GM21576 (cell line): ENCODE measurements around the gene SLC26A11.
"Not testable (repeated sequence)": the region's sequence is repeated elsewhere in the genome, so short reads cannot be mapped to it uniquely, and the experiment has no call there.

ENCODE experiments used
- ATAC-seq: cut with Tn5 transposase; IDR thresholded peaks from one replicate; pipeline ENCODE4 v1.9.1; 2021; ENCODE audit warnings: mild to moderate bottlenecking, moderate library complexity; ENCODE audit not compliant: unreplicated experiment

Gene SLC26A11

DNA sequence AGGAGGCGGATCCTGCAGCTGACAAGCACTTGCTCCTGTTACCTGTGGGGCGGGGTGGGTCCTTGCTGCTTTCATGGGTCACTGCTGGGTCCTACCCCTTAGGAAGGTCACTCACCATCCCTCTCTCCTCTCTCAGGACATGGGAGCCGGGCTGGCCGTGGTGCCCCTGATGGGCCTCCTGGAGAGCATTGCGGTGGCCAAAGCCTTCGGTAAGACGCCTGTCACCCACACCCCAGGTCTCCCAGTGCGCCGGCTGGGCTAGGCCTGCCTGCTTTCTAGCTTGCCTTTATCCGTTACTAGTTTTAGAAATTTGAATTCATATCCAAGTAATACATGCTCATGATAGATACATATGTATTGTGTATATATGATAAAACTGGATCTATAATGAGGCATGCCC is 17.2 kb downstream of the SLC26A11 start:
- no peak for ATAC-seq

DNA sequence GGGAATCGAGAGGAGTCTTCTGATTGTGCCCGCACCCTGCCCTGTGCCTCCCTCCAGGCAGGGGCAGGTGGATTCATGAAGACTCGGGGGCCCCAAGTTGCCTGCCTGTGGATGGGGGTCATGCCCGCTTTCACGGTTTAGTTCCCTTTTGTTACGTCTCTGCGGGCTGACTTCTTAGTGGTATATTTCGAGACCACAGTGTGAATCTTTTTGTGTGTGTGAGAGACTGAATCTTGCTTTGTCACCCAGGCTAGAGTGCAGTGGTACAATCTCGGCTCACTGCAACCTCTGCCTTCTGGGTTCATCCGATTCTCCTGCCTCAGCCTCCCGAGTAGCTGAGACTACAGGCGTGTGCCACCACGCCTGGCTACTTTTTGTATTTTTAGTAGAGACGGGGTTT is 22.3 kb downstream of the SLC26A11 start:
- ATAC-seq, result no peak

DNA sequence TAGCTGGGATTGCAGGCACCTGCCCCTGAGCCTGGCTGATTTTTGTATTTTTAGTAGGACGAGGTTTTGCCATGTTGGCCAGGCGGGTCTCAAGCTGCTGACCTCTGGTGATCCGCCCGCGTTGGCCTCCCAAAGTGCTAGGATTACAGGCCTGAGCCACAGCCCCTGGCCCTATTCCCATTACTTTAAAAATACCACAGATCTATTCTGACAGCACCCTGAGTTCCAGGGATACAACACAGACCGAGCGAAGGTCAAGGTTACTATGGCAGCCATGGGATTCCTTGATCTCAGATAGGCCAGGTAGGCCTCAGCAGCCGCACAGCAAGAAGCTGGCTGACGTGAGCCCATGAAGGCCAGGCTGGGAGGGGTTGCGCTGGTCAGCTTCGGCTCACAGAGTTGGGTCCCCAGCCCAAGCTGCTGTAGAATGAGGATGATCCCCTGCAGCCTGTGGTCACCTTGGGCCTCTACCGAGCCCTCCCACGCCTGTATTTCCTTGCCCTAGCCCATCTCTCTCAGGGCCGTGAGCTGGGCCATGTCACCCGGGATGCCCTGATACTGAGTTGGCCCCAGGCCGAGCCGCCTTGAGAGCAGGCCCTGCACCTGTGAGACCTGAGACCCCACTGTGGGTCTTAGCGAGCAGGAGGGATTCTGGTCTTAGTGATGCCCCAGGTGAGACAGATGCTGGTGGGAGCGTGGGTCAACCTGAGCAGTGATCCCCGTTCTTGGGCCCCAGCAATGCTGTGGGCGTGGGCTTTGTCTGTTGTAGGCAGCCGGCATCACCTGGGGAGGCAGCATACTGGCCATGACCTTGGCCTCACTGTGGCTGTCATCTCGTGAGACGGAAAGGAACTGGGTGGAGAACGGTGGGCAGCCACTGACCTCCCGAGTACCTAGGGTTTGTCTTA is 23.6 kb downstream of the SLC26A11 start:
- ATAC-seq, result no peak

DNA sequence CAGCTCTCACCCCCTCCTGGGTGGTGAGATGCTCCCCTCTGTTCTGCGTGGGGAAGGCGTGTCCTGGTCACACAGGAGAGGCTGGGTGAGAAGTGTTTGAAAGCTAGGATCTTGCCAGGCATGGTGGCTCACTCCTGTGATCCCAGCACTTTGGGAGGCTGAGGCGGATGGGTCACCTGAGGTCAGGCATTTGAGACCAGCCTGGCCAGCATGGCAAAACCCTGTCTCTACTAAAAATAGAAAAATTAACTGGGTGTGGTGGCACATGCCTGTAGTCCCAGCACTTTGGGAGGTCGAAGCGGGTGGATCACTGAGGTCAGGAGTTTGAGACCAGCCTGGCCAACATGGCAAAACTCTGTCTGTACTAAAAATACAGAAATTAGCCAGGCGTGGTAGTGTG is 24.2 kb downstream of the SLC26A11 start:
- ATAC-seq, result not testable (repeated sequence)

DNA sequence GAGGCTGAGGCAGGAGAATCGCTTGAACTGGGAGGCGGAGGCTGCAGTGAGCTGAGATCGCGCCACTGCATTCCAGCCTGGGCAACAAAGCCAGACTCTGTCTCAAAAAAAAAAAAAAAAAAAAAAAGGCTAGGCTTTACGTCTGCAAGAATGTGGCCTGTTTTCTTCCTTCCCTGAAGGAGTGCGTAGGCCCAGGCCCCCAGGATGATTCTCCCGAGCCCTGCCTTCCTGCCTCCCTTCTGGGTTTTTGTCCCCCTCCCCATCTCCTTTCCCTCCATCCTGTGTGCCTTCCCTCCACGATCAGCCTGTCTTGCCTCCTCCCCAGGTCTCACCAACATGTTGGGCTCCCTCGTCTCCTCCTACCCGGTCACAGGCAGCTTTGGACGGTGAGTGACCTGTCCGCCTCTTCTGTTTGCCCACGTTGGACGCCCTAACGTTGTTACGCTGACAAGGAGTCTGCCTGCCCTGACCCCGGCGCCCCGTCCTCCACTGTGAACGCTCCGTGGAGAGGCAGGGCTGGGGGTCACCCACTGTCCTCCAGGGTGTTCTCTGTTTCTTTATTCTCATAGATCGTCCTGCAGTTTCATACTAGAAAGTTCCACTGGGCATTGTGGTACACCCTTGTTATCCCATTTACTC is 24.8 kb downstream of the SLC26A11 start:
- no peak for ATAC-seq

DNA sequence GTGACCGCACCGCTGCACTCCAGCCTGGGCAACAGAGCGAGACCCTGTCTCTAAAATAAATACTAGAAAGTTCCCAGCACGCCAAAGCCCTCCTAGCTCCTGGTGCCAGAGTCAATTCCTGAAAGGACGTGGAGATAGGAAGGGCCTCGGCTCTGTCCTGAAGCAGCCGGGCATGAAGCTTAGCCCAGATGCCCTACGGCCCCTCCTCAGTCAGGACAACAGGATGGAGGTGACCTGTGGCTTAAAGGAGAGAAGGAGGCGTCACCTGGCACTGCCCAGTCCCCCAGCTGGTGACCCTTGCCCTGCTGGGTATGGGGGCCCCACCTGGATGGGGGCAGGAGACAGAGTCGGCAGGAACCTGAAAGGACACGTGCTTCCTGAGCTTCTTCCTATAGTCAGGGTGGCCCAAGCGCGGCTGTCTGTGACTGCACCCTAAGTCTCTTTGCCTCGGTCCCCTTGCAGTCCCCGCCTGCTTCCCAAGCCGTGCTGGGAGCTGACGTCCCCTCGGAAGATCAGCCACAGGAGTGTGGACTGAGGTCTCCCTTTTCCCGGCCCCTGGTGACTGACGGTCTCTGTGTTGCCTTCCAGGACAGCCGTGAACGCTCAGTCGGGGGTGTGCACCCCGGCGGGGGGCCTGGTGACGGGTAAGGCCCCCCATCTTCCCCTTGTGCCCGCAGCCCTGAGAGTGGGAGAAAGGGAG is 25.5 kb downstream of the SLC26A11 start:
- no peak for ATAC-seq

DNA sequence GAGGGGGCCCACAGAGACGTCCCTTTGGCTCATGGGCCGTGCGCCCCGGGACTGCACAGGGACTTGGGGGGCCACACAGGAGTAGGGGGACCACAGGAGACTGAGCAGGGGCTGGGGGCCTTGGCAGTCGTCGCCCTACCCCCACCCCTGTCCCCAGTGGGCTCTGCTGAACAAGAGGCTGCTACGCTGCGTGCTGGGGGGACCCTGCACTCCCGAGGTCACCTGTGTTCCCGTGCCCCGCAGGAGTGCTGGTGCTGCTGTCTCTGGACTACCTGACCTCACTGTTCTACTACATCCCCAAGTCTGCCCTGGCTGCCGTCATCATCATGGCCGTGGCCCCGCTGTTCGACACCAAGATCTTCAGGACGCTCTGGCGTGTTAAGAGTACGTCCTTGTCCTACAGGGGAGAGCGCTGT is 26.0 kb downstream of the SLC26A11 start:
- ATAC-seq, result no peak

DNA sequence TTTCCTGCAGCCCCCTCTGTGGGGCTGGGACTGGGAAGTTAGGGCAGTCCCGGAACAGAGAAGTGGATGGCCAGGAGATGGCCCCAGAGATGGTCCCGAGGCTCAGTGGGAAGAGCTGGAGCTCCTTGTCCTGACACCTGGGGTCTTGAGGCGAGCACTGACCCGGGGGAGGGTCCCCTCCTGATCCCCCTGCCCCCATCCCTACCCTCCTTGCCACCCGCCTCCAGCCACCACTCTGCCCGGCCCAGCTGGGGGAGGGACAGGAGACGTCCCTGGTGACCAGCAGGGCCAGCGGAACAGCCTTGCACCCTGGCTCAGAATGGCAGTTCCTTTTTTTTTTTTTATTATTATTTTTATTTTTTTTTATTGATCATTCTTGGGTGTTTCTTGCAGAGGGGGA is 26.5 kb downstream of the SLC26A11 start:
- ATAC-seq, result no peak

DNA sequence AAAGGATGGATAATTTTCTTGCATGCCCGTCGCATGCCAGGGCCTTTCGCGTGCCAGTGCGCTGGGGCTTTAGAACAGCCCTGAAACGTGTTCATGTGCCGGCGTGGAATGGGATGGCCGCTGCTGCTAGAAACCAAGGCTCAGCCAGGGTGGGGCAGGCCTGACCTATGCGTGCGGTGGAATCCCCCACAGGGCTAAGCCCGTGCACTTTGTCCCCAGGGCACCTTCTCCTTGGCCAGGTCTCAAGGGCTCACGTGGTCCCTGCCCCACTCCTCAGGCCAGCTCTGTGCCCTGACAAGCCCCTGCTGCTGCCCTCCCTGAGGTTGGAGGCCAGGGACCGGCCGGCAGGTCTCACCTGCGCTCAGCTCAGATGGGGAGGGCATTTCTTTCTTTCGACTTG is 27.3 kb downstream of the SLC26A11 start:
- no peak for ATAC-seq

DNA sequence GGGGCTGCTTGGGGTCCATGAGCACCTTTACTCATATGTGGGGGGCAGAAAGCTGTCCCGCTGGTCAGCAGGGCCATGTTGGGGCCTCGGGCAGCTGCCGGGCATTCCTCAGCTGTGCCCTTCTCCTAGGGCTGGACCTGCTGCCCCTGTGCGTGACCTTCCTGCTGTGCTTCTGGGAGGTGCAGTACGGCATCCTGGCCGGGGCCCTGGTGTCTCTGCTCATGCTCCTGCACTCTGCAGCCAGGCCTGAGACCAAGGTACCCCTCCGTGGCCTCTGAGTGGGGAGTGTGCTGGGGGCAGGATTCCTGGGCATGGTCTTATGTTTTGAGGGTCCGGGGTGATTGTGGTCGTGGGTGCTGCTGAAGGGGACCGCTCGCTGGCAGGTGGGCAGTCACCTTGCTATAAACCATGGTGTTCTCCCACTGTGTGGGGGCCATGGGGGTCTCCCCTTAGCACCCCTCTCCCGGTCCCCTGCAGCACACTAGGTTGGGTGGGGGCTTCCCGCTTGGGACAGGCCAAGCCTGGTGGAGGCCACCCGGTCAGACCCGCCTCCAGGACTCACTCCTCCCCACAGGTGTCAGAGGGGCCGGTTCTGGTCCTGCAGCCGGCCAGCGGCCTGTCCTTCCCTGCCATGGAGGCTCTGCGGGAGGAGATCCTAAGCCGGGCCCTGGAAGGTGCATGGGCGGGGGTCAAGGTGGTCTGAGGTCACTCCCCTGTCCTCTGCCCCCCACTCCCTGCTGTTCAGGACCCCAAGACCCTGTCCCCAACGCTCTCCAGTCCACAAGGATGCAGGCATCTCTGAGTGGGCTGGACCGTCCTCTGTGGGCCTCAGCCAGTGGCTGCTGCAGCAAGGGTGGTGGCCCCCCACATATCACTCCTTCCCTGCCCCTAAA is 28.0 kb downstream of the SLC26A11 start:
- no peak for ATAC-seq

DNA sequence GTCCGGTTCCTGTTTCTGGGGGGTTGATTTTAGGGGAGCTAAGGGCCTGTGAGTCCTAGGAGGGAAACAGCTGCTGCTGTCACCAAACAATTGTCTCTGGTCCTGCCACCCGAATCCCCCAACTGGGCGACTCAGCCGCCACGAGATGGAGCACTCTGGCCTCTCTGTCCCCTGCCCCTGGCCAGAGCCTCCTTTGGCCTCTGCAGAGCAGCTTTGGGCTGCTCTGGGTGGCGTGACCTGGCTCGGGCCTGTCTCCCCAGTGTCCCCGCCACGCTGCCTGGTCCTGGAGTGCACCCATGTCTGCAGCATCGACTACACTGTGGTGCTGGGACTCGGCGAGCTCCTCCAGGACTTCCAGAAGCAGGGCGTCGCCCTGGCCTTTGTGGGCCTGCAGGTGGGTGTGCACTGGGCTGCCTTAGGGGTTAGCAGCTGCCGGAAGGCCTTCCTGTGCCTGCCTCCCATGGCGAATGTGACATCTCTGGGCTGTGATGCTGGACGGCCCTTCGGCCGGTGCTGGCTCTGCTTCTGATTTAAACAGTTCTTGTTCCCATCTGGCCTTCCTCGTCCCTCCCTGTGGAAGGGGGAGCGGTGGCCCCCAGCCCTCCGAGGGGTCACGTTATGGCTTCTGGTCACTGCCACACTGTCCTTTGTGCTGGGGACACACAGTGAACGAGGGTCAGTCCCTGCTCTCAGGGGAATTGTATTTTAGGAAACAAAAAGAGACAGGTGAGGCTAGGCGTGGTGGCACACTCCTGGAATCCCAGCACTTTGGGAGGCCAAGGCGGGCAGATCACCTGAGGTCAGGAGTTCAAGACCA is 28.9 kb downstream of the SLC26A11 start:
- no peak for ATAC-seq

DNA sequence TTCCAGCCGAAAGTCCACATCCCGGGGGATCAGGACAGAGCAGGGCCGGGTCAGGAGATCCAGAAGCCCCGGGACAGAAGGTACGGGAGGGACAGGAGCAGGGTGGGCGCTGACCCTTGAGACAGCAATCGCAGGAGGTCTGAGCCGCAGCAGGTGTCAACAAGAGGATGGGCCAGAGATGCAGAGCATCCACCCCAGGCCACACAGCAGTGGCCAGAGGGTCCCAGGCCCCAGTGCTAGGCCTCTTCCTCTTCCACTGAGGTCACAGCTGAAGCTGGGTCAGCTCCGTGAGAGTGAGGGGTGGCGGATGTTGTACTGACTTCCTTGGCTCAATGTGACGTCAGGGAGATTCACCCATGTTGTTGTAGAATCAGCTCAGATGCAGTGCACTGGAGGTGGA is 31.7 kb downstream of the SLC26A11 start:
- no peak for ATAC-seq

DNA sequence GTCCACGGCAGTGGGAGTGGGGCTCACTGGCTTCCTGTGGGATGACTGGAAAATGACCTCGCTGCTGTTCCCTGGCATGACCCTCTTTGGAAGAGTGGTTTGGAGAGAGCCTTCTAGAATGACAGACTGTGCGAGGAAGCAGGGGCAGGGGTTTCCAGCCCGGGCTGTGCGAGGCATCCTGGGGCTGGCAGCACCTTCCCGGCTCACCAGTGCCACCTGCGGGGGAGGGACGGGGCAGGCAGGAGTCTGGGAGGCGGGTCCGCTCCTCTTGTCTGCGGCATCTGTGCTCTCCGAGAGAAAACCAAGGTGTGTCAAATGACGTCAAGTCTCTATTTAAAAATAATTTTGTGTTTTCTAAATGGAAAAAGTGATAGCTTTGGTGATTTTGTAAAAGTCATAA is 32.6 kb downstream of the SLC26A11 start:
- no peak for ATAC-seq

DNA sequence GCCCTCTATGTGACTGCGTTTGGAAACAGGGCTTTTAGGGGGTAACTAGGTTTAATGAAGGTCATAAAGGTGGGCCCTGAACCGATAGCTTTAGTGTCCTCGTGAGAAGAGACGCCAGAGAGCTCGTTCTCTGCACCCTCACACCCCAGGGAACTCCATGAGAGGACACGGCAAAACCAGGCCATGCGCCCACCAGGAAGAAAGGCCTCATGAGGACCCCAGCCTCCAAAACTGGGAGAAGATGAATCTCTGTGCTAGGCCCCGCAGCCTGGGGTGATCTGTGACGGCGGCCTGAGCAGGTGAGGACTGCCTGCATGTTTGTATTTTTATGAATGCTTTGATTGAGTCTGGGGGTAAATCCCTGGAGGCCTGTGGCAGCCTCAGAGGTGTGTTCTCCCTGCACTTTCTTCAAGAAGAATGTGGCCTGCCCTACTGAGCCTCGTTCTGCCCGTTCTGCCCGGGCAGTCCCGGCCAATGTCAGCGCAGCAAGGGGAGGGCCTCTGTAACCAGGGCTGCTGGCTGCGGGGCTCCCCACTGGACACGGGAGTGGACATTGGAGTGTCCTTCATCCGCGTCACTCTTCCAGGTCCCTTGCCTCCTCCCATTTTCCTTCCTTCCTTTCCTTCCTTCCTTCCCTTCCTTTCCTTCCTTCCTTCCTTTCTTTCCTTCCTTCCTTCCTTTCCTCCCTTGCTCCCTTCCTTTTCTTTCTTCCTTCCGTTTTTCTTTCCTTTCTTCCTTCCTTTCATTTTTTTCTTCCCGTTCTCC is 33.6 kb downstream of the SLC26A11 start:
- ATAC-seq, result no peak

DNA sequence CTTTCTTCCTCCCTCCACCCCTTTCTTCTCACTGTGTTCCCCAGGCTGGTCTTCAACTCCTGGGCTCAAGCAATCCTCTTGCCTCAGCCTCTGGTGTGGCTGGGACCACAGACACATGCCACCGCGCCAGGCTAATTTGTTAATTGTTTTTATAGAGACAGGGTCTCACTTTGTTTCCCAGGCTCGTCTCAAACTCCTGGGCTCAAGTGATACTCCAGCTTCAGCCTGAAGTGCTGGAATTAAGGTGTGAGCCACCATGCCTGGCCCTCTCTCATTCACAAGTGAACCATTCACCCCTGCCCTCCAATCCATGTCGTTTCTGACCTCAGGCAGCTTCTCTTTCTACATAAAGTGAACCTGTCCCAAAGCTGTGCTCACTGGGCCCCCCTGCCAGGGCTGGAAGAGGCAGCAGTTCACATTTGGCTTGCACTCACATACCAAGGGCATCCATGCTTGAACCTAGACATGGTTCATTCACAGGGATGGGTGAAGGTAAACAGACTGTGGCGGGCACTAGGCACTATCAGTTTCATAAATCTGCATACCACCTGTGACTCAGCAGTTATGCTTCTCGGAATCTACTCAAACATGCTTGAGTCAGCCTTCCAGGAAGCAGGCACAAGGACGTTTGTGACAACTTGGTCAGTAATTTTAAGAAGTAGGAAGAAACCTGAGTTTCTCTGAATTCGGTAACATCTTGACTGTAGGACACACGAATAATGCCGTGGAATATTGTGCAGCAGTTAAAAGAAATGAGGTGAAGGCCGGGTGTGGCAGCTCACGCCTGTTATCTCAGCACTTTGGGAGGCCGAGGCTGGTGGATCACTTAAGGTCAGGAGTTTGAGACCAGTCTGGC is 34.4 kb downstream of the SLC26A11 start:
- ATAC-seq, result no peak

DNA sequence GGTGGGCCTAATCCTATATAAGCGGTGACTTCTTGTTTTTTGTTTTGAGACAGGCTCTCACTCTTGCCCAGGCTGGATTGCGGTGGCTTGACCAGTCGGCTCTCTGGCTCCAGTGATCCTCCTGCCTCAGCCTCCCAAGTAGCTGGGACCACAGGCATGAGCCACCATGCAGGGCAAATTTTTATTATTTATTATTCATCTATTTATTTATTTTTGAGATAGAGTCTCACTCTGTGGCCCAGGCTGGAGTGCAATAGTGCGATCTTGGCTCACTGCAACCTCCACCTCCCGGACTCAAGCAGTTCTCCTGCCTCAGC is 35.8 kb downstream of the SLC26A11 start:
- no peak for ATAC-seq

DNA sequence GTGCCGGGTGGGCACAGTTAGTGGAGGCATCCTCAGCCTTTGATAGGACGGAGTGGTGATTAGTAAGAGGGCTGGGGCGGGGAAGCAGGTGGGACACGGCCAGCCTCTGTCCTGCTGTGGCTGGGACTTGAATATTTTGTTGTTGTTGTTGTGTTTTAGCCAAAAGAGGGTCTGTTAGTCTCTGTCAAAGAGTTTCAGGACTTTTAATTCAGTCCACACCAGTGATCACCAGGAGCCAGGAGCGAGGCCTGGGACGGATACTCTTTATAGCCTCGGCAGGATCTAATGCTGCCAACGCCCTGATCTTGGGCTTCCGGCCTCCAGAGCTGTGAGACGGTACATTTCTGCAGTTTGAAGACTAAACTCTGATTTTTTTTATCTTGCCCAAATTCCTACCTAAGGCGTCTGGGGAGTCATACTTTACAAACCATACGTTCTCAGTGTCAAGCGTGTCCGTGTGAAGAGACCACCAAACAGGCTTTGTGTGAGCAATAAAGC is 37.5 kb downstream of the SLC26A11 start:
- no peak for ATAC-seq

DNA sequence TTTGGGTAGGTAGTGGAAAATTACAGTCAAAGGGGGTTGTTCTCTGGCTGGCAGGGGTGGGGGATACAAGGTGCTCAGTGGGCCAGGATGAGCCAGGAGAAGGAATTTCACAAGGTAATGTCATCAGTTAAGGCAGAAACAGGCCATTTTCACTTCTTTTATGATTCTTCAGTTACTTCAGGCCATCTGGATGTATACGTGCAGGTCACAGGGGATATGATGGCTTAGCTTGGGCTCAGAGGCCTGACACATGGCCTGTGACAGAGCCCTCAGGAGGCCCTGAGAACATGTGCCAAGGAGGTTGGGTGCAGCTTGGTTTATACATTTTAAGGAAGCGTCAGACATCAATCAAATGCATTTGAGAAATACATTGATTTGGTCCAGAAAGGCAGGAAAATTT is 38.1 kb downstream of the SLC26A11 start:
- ATAC-seq, result not testable (repeated sequence)
